Fibroblast of lung (primary cell): Measurements from ENCODE around the gene UGGT2. TPM values are rescaled to one million over a fixed set of nuclear protein-coding genes. Genes with fewer than 3 reads are reported as not detected.

Source experiments
- DNase-seq, 2 donors: peaks; one replicate each; pipeline versions ENCODE4 v3.0.0 to v3.0.0-alpha.2; 2010; ENCODE audit warnings: low read depth in 2 of 2
- H2AFZ ChIP-seq: 2 replicates; pipeline ENCODE4 v1.5.1; 2012; ENCODE audit warnings: low read length, control low read depth, inconsistent platforms
- H3K27ac ChIP-seq: 2 replicates; pipeline ENCODE4 v1.5.1; 2011; ENCODE audit warnings: low read length, control low read depth; ENCODE audit not compliant: insufficient read depth
- H3K27me3 ChIP-seq: 2 replicates; pipeline ENCODE4 v1.5.1; 2011; ENCODE audit warnings: mild to moderate bottlenecking, low read length; ENCODE audit not compliant: control insufficient read depth, insufficient read depth
- H3K36me3 ChIP-seq: 2 replicates; pipeline ENCODE4 v1.5.1; 2011; ENCODE audit warnings: low read length; ENCODE audit not compliant: control insufficient read depth, insufficient read depth
- H3K4me1 ChIP-seq: 2 replicates; pipeline ENCODE4 v1.5.1; 2011; ENCODE audit warnings: low read length; ENCODE audit not compliant: control insufficient read depth, insufficient read depth; ENCODE audit errors: extremely low read depth
- H3K4me2 ChIP-seq: 2 replicates; pipeline ENCODE4 v1.5.1; 2011; ENCODE audit warnings: low read length, control low read depth; ENCODE audit not compliant: insufficient read depth; ENCODE audit errors: extremely low read depth
- H3K4me3 ChIP-seq, 4 experiments: fragments of 200-600 bp in 1 of 4; sonication (generic) in 1 of 4; replicated peaks in 1 of 4; 2 replicates each; pipeline ENCODE4 v1.5.1; 2011 to 2016; ENCODE audit warnings: low read length in 4 of 4, low read depth in 3 of 4, mild to moderate bottlenecking in 3 of 4, control low read depth in 2 of 4, inconsistent platforms in 1 of 4, mixed read lengths in 1 of 4; ENCODE audit not compliant: insufficient read depth in 1 of 4; ENCODE audit errors: control extremely low read depth in 1 of 4
- H3K79me2 ChIP-seq: 2 replicates; pipeline ENCODE4 v1.5.1; 2012; ENCODE audit warnings: mild to moderate bottlenecking, low read length, inconsistent platforms; ENCODE audit not compliant: control insufficient read depth, insufficient read depth
- H3K9ac ChIP-seq: 2 replicates; pipeline ENCODE4 v1.5.1; 2011; ENCODE audit warnings: mild to moderate bottlenecking, low read length, control low read depth; ENCODE audit not compliant: insufficient read depth
- H3K9me3 ChIP-seq: 2 replicates; pipeline ENCODE4 v1.5.1; 2012; ENCODE audit warnings: low read depth, low read length; ENCODE audit not compliant: control insufficient read depth, insufficient read depth
- H4K20me1 ChIP-seq: 2 replicates; pipeline ENCODE4 v1.5.1; 2011; ENCODE audit warnings: low read length; ENCODE audit not compliant: control insufficient read depth, insufficient read depth; ENCODE audit errors: extremely low read depth
- CTCF ChIP-seq, 2 donors: IDR thresholded peaks in 1 of 2; conservative IDR thresholded peaks in 1 of 2; 1 replicate in 1 of 2; 2 replicates in 1 of 2; pipeline ENCODE4 v1.5.1; 2011 to 2012; ENCODE audit warnings: low read length in 2 of 2, control low read depth in 1 of 2, inconsistent platforms in 1 of 2, low read depth in 1 of 2, mild to moderate bottlenecking in 1 of 2
- EZH2 ChIP-seq: IDR thresholded peaks from 2 replicates; pipeline ENCODE4 v1.5.1; 2012; ENCODE audit warnings: low read length, control low read depth, mild to moderate bottlenecking; ENCODE audit errors: missing control alignments
- polyA plus RNA-seq, 2 donors: library from polyadenylated mRNA; depleted of rRNA in 1 of 2; stranded (reverse) in 1 of 2; unstranded in 1 of 2; fragments of >200 nt; gene quantifications; 2 replicates each; pipeline ENCODE4 v1.2.1, GENCODE V29; 2011 to 2012; ENCODE audit warnings: missing spikeins in 1 of 2
- total RNA-seq: library from RNA; depleted of rRNA; stranded (reverse); fragments of >200 nt; gene quantifications from 2 replicates; pipeline ENCODE4 v1.2.1, GENCODE V29; 2014

UGGT2 gene
- total and polyA plus RNA-seq, 2 donors (not counting 1 experiment from before 2014, with no cell fraction given), result 26.3 to 47.2 TPM

DNA sequence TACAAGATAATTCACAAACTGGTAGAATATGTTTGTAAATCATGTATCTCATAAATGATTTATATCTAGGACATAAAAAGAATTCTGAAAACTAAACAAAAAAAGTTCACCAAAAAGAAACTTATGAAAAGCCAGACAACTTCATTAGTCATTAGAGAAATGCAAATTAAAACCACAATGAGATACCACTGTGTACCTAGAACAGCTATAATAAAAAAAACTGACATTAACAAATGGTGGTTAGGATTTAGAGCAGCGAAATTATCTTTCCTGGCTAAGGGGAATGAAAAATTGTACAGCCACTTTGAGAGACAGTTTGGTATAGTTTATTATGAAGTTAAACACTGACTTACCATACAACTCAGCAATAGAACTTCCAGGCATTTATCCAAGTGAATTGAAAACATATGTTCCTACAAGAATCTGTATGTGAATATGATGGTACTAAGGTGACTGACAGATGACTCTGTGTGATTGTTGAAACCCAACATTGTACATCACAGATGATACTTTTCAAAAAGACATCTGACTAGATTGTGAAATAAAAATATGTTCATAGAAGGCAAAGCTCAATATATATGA is 41.8 kb downstream of the UGGT2 start:
- H4K20me1 ChIP-seq, result no peaks in the 10 kb centered on the region
- H3K27me3 ChIP-seq, result no peaks in the 10 kb centered on the region
- H3K36me3 ChIP-seq, result no peaks in the 10 kb centered on the region
- H3K4me1 ChIP-seq, result peaks cover 5% of the 10 kb centered on the region
- no peak overlapping the region for H3K27ac ChIP-seq
- no peak overlapping the region for H3K4me2 ChIP-seq
- no peak for TF ChIP-seq EZH2
- no peak for TF ChIP-seq CTCF (conservative IDR thresholded peaks at IDR 0.05 in 1 of 2, IDR thresholded peaks at IDR 0.05 in 1 of 2; ENCODE audit: low read depth in 1 of 2, low read length in 2 of 2)
- H3K79me2 ChIP-seq, result no peaks in the 10 kb centered on the region
- peak; percentile 24 to 49 for DNase-seq
- H3K4me3 ChIP-seq, result no peak overlapping the region
- H3K9ac ChIP-seq, result no peak overlapping the region
- no peak overlapping the region for H2AFZ ChIP-seq
- no peaks in the 10 kb centered on the region for H3K9me3 ChIP-seq

GRCh38 chr13:96003304-96003703 is 49.9 kb downstream of the UGGT2 start:
- Histone ChIP-seq H3K4me2 (no peak overlapping the region), H3K9ac (no peak overlapping the region), H3K27ac (no peak overlapping the region), H3K4me3 (no peak overlapping the region), H3K27me3 (no peaks in the 10 kb centered on the region), H3K79me2 (no peaks in the 10 kb centered on the region), H4K20me1 (no peaks in the 10 kb centered on the region), H3K9me3 (no peaks in the 10 kb centered on the region), H2AFZ (no peak overlapping the region), H3K36me3 (no peaks in the 10 kb centered on the region), H3K4me1 (no peaks in the 10 kb centered on the region)
- DNase-seq, result peak; percentile 8 to 16
- peak in 1 of 2 donors; percentile 16 for TF ChIP-seq CTCF (conservative IDR thresholded peaks at IDR 0.05 in 1 of 2, IDR thresholded peaks at IDR 0.05 in 1 of 2; ENCODE audit: low read depth in 1 of 2, low read length in 2 of 2)
- no peak for TF ChIP-seq EZH2

DNA sequence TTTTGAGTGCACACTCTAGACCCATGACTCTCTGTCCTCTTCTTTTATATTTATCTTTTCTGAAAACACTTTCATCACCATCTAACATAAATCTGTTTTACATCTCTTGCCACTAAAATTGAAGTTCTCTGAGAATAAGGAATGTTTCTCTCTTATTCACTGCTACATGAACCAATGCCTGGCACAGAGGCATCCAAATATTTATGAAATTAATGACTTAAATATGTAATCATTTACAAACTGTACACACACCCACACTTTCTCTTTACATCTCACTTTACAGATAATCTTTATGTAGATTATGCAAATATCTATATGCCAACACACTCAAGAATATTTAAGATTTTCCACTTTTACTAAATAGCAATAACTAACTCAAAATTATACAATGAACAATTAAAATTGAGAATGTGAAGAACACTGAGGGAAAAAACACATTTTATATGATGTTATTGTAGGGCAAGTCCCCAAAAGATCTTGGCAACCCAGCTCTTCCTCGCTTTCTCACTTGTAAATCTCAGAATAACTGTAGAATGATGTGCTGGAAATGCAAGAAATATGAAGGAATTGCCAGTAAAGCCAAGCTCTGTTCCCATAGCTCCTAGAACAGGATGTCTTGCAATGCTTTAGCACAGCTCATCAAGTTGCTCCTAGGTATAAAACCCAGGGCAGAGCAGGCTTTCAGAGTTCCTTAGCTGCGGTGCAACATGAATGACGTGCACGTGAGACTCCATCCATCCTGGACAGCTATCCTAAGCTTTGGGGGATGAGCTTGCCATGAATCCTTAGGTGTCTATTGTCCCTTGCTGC is 50.7 kb downstream of the UGGT2 start:
- no peak overlapping the region for H2AFZ ChIP-seq
- no peaks in the 10 kb centered on the region for H3K27me3 ChIP-seq

More for the DNA sequence above, 50.7 kb downstream of the UGGT2 start:
- H3K4me3 ChIP-seq, result no peak overlapping the region
- H3K79me2 ChIP-seq, result no peaks in the 10 kb centered on the region
- no peak for TF ChIP-seq EZH2
- no peak for TF ChIP-seq CTCF (conservative IDR thresholded peaks at IDR 0.05 in 1 of 2, IDR thresholded peaks at IDR 0.05 in 1 of 2; ENCODE audit: low read depth in 1 of 2, low read length in 2 of 2)
- no peaks in the 10 kb centered on the region for H3K4me1 ChIP-seq
- no peaks in the 10 kb centered on the region for H4K20me1 ChIP-seq
- no peaks in the 10 kb centered on the region for H3K36me3 ChIP-seq
- no peak for DNase-seq
- no peak overlapping the region for H3K4me2 ChIP-seq
- H3K9ac ChIP-seq, result no peak overlapping the region
- no peaks in the 10 kb centered on the region for H3K9me3 ChIP-seq
- H3K27ac ChIP-seq, result no peak overlapping the region
